Body of pancreas (tissue), 4 donors: ENCODE results near the gene EIF4B.

ENCODE experiments used
- POLR2A ChIP-seq, 3 donors: fragments of 450-650 bp; IDR thresholded peaks; one replicate each; pipeline ENCODE4 v1.6.1; 2016; ENCODE audit warnings: antibody characterized with exemption in 3 of 3, mild to moderate bottlenecking in 2 of 3
- TF ChIP-seq, protein P1 (sequence below), 7 experiments: fragments of 450-650 bp in 4 of 7; fragments of 200-600 bp in 3 of 7; sonication (generic) in 3 of 7; IDR thresholded peaks; one replicate each; pipeline ENCODE4 v1.5.1; 2016 to 2019; ENCODE audit warnings: antibody characterized with exemption in 7 of 7

DNA sequence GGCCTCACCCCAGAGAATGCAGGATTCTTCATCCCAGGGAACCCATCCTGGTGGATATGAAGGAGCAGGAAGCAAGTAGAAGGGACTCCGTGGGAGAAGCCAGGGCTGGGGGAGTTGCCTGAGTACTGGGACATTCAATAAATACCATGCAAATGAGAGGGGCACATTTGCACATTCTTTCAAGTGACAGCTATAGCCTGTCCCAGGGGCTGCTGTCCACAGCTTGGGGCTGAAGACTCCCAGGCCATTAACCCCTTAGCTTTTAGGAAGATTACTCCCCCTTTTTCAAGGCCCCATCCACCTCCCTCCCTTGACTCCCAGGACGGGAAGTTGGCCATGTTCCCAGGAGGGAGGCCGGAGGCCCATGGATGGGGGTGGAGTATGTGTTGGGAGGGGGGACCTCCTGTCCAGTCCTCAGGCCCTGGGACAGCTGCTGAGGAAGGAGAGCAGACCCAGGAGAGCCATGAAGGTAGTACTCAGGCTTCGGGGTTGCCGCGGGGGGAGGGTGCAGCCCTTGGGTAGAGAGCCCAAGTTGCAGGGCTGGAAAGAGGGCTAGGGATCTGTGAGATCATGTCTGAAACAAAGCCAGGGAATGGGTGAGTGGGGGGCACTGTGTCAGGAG lies 42.6 kb downstream of the EIF4B start:
- TF ChIP-seq, protein P1, sequence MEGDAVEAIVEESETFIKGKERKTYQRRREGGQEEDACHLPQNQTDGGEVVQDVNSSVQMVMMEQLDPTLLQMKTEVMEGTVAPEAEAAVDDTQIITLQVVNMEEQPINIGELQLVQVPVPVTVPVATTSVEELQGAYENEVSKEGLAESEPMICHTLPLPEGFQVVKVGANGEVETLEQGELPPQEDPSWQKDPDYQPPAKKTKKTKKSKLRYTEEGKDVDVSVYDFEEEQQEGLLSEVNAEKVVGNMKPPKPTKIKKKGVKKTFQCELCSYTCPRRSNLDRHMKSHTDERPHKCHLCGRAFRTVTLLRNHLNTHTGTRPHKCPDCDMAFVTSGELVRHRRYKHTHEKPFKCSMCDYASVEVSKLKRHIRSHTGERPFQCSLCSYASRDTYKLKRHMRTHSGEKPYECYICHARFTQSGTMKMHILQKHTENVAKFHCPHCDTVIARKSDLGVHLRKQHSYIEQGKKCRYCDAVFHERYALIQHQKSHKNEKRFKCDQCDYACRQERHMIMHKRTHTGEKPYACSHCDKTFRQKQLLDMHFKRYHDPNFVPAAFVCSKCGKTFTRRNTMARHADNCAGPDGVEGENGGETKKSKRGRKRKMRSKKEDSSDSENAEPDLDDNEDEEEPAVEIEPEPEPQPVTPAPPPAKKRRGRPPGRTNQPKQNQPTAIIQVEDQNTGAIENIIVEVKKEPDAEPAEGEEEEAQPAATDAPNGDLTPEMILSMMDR (IDR thresholded peaks at IDR 0.05): no peak
- no peak for TF ChIP-seq POLR2A (IDR thresholded peaks at IDR 0.05)
